ENCODE data around the gene UNC45A.

Gene UNC45A

DNA sequence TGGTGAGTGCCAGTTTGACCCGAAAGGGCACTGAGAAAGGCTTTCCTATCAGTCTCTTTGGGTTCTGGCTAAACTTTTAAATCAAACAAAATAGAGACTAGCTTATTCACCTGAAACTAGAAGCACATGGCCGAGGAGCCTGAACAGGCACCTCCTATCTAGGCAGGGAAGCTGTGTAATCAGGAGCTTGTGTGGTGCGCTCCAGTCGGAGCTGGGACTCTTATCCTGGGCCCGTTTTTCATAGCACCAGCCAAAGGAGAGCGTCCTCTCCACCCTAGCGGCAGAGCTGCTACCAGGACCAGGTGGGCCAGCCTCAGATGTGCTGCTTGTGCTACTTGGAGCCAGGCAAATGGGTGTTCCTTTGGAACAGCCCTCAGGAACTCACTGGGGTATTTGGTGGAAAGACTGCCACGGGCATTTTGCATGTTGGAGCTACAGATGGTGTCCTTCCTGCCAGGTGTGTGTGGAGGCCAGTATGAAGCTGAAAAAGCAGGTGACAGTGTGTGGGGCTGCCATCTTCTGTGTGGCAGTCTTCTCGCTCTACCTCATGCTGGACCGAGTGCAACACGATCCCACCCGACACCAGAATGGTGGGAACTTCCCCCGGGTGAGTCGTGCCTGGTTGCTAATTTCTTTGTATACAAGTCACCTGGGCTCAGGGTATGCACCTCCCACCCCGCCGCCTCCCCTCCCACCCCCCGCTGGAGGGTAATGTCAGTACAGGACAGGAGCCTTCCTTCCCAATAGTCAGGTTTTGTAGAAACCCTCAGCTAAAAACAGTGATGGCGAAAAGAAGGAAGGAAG is 31.1 kb upstream of the UNC45A start:
- no peak for DNase-seq (ENCODE audit: low spot score)
- in situ Hi-C loops (cut with MboI; ENCODE audit: low sequenced_read_pairs, unreplicated experiment), result no loop called here
- TF ChIP-seq, protein P1, sequence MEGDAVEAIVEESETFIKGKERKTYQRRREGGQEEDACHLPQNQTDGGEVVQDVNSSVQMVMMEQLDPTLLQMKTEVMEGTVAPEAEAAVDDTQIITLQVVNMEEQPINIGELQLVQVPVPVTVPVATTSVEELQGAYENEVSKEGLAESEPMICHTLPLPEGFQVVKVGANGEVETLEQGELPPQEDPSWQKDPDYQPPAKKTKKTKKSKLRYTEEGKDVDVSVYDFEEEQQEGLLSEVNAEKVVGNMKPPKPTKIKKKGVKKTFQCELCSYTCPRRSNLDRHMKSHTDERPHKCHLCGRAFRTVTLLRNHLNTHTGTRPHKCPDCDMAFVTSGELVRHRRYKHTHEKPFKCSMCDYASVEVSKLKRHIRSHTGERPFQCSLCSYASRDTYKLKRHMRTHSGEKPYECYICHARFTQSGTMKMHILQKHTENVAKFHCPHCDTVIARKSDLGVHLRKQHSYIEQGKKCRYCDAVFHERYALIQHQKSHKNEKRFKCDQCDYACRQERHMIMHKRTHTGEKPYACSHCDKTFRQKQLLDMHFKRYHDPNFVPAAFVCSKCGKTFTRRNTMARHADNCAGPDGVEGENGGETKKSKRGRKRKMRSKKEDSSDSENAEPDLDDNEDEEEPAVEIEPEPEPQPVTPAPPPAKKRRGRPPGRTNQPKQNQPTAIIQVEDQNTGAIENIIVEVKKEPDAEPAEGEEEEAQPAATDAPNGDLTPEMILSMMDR (IDR thresholded peaks at IDR 0.05; ENCODE audit: borderline replicate concordance, control extremely low read depth, extremely low read depth, insufficient read depth, missing control alignments), result no peak

DNA sequence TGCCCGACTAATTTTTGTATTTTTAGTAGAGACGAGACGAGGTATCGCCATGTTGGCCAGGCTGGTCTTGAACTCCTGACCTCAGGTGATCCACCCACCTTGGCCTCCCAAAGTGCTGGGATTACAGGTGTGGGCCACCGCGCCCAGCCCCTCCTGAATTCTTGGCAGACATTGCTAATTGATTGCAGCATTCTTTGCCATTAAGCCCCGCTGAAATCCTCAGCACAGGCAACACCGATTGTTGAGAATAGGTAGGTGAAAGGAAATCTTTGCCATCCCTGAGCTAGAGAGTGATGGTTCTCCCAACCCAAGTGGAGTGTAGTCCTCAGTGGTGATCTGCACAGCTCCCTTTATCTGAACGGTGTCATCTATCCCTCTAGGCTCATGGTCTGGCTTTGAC is 30.3 kb upstream of the UNC45A start:
- TF ChIP-seq, protein P1 (IDR thresholded peaks at IDR 0.05; ENCODE audit: borderline replicate concordance, control extremely low read depth, extremely low read depth, insufficient read depth, missing control alignments), result no peak
- DNase-seq (ENCODE audit: low spot score), result no peak
- in situ Hi-C loops (cut with MboI; ENCODE audit: low sequenced_read_pairs, unreplicated experiment), result no loop called here

DNA sequence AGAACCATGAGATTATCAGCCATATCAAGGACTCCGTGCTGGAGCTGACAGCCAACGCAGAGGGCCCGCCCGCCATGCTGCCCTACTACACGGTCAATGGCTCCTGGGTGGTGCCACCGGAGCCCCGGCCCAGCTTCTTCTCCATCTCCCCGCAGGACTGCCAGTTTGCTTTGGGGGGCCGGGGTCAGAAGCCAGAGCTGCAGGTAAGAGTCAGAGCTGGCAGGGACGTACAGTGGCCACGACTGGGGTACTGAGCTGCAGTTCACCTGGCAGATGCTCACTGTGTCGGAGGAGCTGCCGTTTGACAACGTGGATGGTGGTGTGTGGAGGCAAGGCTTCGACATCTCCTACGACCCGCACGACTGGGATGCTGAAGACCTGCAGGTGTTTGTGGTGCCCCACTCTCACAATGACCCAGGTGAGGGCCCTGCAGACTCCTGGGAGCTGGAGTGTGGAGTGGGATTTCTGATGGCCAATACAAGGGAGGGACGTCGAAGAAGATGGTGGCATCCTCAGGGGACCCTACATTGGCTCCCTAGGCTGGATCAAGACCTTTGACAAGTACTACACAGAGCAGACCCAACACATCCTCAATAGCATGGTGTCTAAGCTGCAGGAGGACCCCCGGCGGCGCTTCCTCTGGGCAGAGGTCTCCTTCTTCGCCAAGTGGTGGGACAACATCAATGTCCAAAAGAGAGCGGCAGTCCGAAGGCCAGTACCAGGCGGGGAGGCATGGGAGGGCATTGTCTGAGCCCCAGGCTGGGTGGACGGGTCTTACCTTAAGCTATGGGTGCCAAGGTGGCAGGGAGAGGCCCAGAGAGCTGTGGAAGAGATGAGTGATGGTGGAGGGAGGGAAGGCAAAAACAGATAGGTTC is 29.5 kb upstream of the UNC45A start:
- in situ Hi-C loops (cut with MboI; ENCODE audit: low sequenced_read_pairs, unreplicated experiment), result no loop called here
- TF ChIP-seq, protein P1 (IDR thresholded peaks at IDR 0.05; ENCODE audit: borderline replicate concordance, control extremely low read depth, extremely low read depth, insufficient read depth, missing control alignments), result no peak
- DNase-seq (ENCODE audit: low spot score), result no peak

DNA sequence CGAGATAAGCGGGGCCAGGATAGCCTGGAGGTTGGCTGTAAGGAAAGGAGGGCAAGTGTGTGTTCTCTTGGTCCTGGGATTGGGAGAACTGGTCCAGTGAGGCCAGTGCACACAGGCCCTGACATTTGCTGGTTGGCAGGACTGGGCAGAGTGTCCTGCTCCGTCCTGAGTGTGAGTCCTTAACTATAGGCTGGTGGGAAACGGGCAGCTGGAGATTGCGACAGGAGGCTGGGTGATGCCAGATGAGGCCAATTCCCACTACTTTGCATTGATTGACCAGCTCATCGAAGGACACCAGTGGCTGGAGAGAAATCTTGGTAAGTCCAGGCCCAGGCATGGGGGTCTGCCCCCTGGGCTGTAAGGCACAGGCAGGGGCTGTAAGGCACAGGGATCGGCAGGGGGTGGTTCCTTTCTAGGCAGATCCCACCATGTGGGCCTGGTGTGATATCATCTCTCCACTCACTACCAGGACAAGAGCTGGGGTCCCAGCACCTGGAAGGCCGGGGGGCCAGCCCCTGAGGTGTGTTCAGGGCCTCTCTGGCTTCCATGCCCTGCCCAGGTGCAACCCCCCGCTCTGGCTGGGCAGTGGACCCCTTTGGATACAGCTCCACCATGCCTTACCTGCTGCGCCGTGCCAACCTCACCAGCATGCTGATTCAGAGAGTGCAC is 28.8 kb upstream of the UNC45A start:
- in situ Hi-C loops (cut with MboI; ENCODE audit: low sequenced_read_pairs, unreplicated experiment), result no loop called here
- TF ChIP-seq, protein P1 (IDR thresholded peaks at IDR 0.05; ENCODE audit: borderline replicate concordance, control extremely low read depth, extremely low read depth, insufficient read depth, missing control alignments), result no peak

DNA sequence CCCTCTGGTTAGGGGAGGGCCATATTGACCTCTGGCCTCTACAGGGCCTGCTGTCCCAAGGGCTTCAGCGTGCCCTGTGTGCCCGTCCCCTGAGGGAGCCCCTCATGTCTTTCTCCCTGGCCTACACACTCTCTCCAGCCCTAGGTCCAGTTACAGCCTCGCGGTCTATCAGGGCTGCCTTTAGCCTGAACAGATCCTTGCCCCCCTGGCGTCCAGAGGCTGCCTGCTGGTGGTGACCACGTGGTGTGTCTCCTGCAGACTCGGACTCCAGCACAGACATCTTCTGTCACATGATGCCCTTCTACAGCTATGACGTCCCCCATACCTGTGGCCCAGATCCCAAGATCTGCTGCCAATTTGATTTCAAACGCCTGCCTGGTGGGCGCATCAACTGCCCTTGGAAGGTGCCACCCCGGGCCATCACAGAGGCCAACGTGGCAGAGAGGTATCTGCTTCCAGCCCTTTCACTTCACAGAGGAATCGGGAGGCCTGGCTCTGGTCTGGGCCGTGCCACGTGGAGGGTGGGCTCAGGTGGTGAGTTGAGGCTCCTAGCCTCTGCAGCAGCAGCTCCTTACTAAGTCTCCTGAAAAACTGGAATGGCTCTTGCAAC is 27.9 kb upstream of the UNC45A start:
- no peak for DNase-seq (ENCODE audit: low spot score)
- TF ChIP-seq, protein P1 (IDR thresholded peaks at IDR 0.05; ENCODE audit: borderline replicate concordance, control extremely low read depth, extremely low read depth, insufficient read depth, missing control alignments), result no peak
- in situ Hi-C loops (cut with MboI; ENCODE audit: low sequenced_read_pairs, unreplicated experiment), result no loop called here

More for the DNA sequence above, 28.8 kb upstream of the UNC45A start:
- no peak for DNase-seq (ENCODE audit: low spot score)
